Measurements from ENCODE around the gene CSAD.
"Not testable (repeated sequence)": the region's sequence is repeated elsewhere in the genome, so short reads cannot be mapped to it uniquely, and the experiment has no call there.

Gene CSAD

GRCh38 chr12:53218551-53219291 lies 38.0 kb upstream of the CSAD start:
- DNase-seq (ENCODE audit: low spot score), result no peak

GRCh38 chr12:53217931-53218307 lies 37.2 kb upstream of the CSAD start:
- DNase-seq (ENCODE audit: low spot score), result no peak

DNA sequence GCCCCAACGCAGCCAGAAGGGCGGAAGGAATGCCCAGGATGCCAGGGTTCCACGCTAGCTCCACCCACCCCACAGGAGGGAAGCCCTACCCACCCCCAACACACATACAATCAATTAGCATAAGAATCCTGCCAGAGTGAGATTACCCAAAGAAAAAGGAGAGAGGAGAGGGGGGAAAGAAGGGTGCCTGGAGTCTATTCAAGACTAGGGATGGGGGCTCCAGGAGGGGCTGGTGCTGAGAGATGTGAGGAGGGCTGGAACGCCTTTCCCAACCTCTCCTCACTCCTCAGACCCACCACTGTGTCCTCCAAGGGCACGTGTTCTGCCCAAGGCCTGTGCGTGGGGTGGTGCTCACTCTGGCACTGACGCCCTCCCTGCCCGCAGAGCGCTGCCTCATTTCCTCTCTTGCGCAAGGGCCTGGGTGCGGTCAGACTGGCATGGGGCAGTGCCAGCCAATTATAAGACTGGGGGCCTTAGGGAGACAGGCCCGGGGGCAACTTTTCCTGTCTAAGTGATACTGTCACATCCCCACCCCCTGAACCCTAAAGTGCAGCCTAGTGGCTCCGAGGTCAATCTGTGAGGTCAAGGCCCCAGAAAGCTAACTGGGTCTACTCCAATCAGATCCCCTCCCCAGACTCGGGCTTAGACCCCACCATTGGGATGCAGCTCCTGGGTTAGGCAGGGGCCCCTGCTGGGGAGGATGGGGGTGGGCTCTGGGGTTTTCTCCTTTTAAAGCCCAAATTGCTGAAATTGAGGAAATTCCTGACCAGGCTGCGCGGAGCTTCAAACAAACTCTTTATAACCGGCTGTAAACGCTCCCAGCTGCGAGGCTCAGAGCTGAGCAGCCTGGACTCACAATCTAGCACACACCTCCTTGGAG lies 36.6 kb upstream of the CSAD start:
- DNase-seq (ENCODE audit: low spot score), result no peak

- no peak for DNase-seq (ENCODE audit: low spot score)
Measured at GRCh38 chr12:53215497-53215896, 34.8 kb upstream of the CSAD start.

DNA sequence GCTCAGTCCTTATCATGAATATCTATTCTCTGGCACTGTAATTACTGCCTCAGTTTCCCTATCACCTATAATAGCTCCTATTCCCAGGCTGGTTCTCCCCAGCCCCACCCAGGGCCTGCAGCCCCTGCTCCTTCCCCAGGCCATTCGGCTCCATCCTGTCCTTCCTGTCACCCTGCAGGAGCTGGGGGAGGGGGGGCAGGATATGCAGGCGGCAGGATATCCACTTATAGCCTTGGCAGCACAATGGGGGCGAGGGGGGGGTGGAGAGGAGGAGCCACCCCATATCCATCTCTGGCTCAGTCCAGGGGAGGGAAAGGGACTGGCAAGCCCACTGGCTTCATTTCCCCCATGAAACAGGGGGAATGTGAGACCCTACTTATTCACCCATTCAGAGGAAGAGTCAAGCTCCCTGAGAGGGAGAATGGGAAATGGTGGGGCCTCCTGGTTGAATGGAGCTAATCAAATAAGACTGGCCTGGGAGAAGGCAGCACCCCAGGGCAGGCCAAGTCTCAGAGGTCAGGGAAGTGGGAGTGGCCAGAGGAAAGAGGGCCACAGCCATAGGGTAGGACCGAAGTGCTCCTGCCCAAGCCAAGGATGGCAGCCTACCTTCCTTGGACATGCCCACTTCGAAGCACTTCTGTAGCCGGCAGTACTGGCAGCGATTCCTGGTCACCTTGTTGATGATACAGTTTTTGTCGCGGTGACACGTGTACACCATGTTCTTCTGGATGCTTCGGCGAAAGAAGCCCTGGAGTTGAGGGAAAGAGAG lies 34.1 kb upstream of the CSAD start:
- no peak for DNase-seq (ENCODE audit: low spot score)

DNA sequence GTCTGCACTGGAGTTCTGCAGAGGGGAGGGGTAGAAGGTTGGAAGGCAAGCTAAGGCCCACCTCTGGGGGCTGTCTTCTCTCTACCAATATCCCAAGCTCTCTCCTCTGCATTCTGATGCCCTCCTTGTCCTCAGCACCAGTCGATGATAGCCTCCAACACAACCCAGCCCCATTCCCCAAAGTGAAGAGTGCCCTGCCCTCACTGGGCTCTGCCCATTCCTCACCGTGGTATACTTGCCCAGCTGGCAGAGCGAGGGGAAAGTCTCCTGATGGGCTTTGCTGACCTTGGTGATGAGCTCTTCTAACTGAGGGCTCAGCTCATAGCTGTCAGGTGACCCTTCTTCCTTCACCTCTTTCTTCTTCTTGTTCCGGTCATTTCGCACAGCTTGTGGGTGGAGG lies 33.5 kb upstream of the CSAD start:
- DNase-seq (ENCODE audit: low spot score), result no peak

DNA sequence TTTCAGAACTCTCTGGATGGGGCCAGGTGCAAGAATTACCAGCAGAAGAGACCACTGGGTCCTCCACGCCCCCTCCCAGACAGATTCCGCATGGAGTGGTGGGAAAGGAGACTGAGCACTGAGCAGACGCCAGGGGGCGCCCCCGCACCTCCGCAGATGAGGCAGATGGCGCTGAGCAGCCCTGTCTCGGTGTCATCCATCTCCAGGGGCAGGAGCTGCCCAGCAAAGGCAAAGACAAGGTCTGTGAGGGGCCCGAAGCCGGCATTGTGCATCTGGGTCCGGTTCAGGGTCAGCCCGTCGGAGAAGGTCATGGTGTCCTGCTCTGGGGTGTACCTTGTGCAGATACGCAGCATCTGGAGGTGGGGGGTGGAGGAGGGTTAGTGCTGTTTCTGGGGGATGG lies 32.6 kb upstream of the CSAD start:
- peak; percentile 84 for DNase-seq (ENCODE audit: low spot score)

- DNase-seq (ENCODE audit: low spot score), result no peak
Measured at GRCh38 chr12:53212931-53213330, 32.2 kb upstream of the CSAD start.

- peak; percentile 40 for DNase-seq (ENCODE audit: low spot score)
Measured at GRCh38 chr12:53211476-53212381, 31.0 kb upstream of the CSAD start.

GRCh38 chr12:53210843-53211242 lies 30.1 kb upstream of the CSAD start:
- no peak for DNase-seq (ENCODE audit: low spot score)

DNA sequence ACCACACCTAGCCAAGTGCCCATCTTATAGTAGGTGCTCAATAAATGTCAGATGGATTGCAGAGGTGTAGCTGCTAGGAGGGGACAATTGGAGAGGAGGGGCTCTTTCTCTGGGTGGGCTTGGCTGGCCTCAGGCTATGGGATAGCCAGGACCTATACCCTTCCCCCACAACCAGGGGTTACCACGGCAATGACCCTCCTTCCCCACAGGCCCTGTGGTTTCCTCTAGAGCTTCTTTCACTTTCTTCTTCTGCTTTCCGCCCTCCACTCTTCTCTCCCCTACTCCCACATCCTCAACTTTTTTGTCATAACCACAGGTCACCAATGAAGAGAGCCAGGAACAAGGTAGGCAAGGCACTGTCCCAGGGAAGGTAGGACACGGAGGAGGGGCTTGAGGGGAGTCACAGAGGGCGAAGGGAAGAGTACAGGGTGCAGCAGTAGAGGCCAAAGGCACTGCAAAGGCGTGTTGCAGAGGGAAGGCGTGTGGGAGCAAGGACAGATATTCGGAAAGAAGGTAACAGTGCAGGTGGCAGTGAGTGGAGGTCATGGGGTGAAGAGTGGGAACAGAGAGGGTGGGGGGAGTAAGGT lies 28.2 kb upstream of the CSAD start:
- DNase-seq (ENCODE audit: low spot score), result peak; percentile 78

DNA sequence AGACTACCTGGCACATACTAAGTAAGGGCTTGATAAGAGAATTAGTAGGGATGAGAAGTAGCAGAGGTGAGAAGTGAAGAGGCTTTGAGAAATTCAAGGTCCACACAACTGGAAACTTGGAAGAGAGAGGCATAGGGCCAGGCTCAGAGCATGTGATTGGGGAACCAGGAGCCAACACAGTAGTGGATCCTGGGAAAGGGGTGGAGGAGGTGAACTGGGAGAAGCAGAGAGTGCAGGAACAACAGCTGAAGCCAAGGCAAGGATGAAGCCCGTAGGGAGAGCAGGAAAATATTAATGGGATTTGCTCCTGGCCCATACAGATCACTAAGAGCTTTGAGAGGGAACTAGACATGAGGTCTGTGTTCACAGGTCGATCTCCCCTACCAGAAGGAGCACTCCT lies 27.7 kb upstream of the CSAD start:
- DNase-seq (ENCODE audit: low spot score), result no peak

DNA sequence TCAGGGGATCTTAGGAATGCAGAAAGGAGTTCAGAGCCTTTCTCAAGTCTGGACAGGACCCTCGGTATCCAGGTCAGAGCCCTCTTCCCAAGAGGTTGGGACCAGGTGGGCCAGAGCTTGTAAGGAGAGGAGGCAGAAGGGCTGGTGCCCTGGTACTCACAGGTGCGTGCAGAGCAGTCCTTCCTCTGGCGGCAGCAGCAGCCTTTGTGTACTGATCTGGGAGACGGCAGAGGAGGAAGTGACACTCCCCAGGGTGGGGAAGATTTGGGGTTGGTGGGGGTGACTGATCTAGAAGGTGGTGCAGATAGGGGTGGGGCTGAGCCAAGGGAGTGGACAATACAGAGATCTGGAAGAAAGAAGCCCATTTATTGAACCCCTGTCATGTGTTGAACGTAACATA lies 26.3 kb upstream of the CSAD start, which contains the start of gene ITGB7:
Gene ITGB7, minus strand, starts transcription at position 210 of the 400 bp plus-strand sequence. CDS start 6,808 bp downstream, outside the sequence.
- DNase-seq (ENCODE audit: low spot score), result peak; percentile 81

DNA sequence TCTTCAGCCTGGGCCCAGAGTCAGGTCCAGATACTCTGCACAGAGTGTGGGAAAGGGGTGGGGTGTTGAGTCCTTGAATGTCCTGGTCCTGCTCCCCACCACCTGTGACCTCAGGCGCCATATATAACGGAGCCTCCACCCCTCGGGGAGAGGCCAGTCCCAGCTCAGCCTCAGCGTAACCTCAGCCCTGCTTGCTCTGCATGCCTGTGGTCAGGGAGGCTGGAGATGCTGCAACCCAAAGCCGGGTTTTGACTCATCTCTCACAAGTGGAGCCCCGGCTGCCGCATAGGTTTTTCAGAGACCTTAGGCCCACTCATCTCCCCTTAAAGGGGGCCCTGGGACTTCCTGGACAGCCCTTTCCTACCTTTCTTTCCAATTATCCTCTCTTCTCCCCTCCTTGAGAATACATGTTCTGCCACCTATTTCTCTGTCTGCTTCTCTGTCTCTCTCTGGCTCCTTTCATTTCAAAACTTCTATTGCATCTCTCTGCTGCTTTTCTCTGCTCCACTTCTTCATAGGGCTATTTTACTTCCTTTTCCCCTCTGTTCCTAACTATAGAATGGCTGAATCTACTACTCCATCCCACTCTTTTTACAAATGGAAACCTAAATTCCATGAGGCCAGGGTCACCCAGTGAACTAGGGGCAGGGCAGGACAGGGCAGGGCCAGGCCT lies 25.2 kb upstream of the CSAD start:
- no peak for DNase-seq (ENCODE audit: low spot score)

- DNase-seq (ENCODE audit: low spot score), result no peak
Measured at GRCh38 chr12:53204351-53204750, 23.6 kb upstream of the CSAD start.

- DNase-seq (ENCODE audit: low spot score), result not testable (repeated sequence)
Measured at GRCh38 chr12:53202316-53202715, 21.6 kb upstream of the CSAD start.

DNA sequence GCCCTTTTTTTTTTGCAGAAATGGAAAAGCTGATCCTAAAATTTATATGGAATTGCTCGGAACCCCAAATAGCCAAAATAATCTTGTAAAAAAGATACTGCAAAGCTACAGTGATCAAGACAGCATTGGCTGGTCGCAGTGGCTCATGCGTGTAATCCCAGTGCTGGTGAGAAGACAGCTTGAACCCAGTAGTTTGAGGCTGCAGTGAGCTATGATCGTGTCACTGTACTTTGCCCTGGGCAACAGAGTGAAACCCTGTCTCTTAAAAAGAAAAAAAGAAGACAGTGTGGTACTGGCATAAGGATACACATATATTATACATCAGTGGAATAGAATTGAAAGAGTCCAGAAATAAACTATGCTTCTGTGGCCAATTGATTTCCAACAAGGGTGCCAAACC lies 20.9 kb upstream of the CSAD start:
- DNase-seq (ENCODE audit: low spot score), result no peak

DNA sequence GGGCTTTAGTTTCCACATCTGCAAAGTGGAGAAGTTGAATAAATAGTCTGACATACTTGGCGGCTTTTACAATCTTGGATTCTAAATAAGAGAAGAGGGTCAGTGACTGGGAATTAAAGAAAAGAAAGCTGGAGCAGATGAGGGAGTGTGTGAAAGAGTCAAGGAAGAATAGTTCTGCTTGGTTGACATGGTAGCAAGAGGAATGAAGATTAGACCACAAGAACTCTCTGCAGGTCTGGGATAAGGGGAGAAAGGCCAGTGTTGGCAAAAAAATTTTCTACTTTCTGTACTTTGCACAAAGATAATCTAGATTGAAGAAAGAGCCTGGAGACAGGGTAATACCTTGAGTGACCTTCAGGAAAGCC lies 20.4 kb upstream of the CSAD start:
- no peak for DNase-seq (ENCODE audit: low spot score)

DNA sequence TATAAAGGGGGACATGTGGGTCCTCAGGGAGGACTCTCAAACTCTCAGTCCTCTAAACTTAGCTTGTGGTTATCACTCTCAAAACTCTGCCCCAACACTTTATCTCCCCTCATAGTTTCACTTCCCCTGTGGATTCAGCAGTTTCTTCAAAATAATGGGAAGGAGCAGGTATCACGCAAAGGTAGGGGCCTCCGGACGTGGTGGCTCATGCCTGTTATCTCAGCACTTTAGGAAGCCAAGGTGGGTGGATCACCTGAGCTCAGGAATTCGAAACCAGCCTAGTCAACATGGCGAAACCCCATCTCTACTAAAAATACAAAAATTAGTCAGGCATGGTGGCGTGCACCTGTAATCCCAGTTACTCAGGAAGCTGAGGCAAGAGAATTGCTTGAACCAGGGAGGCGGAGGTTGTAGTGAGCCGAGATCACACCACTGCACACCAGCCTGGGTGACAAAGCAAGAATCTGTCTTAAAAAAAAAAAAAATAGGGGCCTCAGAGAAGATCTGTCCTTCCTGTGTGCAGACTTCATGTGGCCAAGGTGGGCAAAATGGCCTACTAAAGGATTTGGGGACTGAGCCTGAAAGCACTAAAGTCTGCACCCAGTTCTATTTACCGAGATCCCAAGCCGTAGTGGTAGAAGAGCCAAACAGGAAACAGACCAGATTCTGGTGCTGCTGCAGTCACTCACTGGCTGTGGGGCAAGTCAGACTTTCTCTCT lies 19.9 kb upstream of the CSAD start:
- DNase-seq (ENCODE audit: low spot score), result peak; percentile 68

- DNase-seq (ENCODE audit: low spot score), result no peak
Measured at GRCh38 chr12:53200107-53200457, 19.4 kb upstream of the CSAD start.
